ENCODE data around the gene GTPBP2. TPM values are rescaled to one million over a fixed set of nuclear protein-coding genes. Genes with fewer than 3 reads are reported as not detected.

The GTPBP2 gene
- total RNA-seq, 2 experiments from 2014 or later = 46.2 to 55.3 TPM

DNA sequence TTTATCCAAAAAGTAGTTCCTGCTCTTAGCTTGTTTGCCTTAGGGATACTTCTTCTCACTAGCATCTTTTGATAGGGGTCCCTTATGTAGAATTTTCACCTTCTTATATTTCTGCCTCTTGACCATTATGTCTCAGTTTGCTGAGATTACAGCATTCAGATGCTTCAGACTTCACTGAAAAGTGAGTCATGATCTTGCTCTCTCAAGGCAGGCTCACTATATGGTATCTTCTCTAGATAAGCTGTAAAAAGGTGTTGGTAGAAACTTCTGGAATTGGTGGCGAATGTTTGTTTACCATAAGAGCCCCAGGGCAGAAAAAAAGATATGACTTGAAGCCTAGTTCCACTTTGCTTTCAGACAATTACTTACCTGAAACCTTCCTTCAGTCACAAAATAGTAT, 19.7 kb downstream of the GTPBP2 start:
- H3K27me3 Mint-ChIP-seq = no peaks in the 10 kb centered on the region
- peaks cover 34% of the 10 kb centered on the region for H3K36me3 Mint-ChIP-seq (ENCODE audit: low read depth)
- TF ChIP-seq, protein P1, sequence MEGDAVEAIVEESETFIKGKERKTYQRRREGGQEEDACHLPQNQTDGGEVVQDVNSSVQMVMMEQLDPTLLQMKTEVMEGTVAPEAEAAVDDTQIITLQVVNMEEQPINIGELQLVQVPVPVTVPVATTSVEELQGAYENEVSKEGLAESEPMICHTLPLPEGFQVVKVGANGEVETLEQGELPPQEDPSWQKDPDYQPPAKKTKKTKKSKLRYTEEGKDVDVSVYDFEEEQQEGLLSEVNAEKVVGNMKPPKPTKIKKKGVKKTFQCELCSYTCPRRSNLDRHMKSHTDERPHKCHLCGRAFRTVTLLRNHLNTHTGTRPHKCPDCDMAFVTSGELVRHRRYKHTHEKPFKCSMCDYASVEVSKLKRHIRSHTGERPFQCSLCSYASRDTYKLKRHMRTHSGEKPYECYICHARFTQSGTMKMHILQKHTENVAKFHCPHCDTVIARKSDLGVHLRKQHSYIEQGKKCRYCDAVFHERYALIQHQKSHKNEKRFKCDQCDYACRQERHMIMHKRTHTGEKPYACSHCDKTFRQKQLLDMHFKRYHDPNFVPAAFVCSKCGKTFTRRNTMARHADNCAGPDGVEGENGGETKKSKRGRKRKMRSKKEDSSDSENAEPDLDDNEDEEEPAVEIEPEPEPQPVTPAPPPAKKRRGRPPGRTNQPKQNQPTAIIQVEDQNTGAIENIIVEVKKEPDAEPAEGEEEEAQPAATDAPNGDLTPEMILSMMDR (IDR thresholded peaks at IDR 0.05) = no peak
- no peak overlapping the region for H3K4me3 Mint-ChIP-seq
- intact Hi-C loops (cut with micrococcal nuclease) = no loop called here
- CTCF ChIA-PET = interaction anchor here (0.8 to 3.0 kb wide), 19 partner anchors 10 to 469 kb away, joined by 3 to 33 read pairs (median 9); partner anchors contain the start of genes GTPBP2, POLH, POLR1C and XPO5
- H3K27ac Mint-ChIP-seq = no peak overlapping the region
- ATAC-seq (no peak), DNase-seq (no peak)
- POLR2A ChIA-PET = interaction anchor here (0.8 kb wide), 2 partner anchors 18 to 34 kb away, joined by 3 to 4 read pairs; no protein-coding TSS in a partner anchor
- H3K9me3 Mint-ChIP-seq = no peaks in the 10 kb centered on the region
- peaks cover 2% of the 10 kb centered on the region for H3K4me1 Mint-ChIP-seq (ENCODE audit: low read depth)

DNA sequence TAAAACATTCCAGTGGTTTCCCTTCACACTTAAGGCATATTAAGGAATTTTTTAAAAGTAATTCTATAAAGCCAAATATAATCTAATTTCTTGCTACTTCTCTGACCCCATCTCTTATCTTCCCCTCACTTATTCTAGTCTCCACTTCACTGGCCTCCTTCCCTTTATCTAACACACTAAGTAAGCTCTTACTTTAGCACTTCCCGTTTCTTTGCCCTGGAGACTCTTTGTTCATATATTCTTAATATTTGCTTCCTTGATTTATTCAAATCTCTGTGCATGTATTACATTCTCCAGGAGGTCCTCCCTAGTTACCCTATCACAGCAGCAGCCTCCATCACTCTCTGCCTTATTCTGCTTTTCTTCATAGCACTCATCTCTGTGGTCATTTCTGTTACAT, 20.3 kb downstream of the GTPBP2 start:
- no peak for ATAC-seq
- TF ChIP-seq, protein P1 (IDR thresholded peaks at IDR 0.05) = no peak
- no peaks in the 10 kb centered on the region for H3K9me3 Mint-ChIP-seq
- ChIA-PET POLR2A (interaction anchor here (0.8 to 1.2 kb wide), 3 partner anchors 11 to 33 kb away, joined by 3 to 4 read pairs (median 3); partner anchors contain the start of genes POLH and XPO5), CTCF (interaction anchor here (0.7 to 3.0 kb wide), 30 partner anchors 7 to 470 kb away, joined by 3 to 33 read pairs (median 6); partner anchors contain the start of genes GTPBP2, MAD2L1BP, POLH and POLR1C)
- intact Hi-C loops (cut with micrococcal nuclease) = no loop called here
- no peak overlapping the region for H3K27ac Mint-ChIP-seq
- H3K27me3 Mint-ChIP-seq = no peaks in the 10 kb centered on the region
- peaks cover 34% of the 10 kb centered on the region for H3K36me3 Mint-ChIP-seq (ENCODE audit: low read depth)
- H3K4me1 Mint-ChIP-seq (ENCODE audit: low read depth) = peaks cover 2% of the 10 kb centered on the region
- H3K4me3 Mint-ChIP-seq = no peak overlapping the region
- DNase-seq = no peak

DNA sequence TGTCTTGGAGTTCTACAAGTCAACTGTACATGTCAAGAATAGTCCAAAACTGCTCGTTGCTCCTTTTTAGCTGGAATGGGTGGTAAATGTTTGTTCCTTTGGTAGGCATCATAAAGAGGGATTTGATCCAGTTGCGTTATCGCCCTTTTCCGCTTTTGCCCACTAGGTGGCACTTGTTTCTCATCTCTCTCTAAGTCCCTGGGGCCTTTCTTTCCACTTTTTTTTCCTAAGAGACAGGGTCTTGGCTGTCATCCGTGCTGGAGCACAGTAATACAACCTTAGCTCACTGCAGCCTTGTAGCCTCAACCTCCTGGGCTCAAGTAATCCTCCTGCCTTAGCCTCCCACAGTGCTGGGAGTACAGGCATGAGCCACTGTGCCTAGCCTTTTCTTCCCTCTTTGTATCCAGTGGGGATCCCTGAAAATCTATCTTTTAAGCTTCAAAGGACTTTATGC, 20.7 kb downstream of the GTPBP2 start:
- TF ChIP-seq, protein P1 (IDR thresholded peaks at IDR 0.05) = peak; percentile 75
- Mint-ChIP-seq H3K27ac (no peak overlapping the region), H3K4me1 (ENCODE audit: low read depth) (peaks cover 2% of the 10 kb centered on the region), H3K4me3 (no peak overlapping the region), H3K27me3 (no peaks in the 10 kb centered on the region), H3K9me3 (no peaks in the 10 kb centered on the region), H3K36me3 (ENCODE audit: low read depth) (peaks cover 30% of the 10 kb centered on the region)
- peak; percentile 82 for DNase-seq
- CTCF ChIA-PET = interaction anchor here (0.7 to 3.0 kb wide), 32 partner anchors 8 to 470 kb away, joined by 3 to 33 read pairs (median 6); partner anchors contain the start of genes GTPBP2, MAD2L1BP, POLH and POLR1C
- intact Hi-C loops (cut with micrococcal nuclease) = no loop called here
- POLR2A ChIA-PET = interaction anchor here (0.7 to 1.2 kb wide), 4 partner anchors 11 to 617 kb away, joined by 3 to 4 read pairs (median 3); partner anchors contain the start of genes POLH and XPO5
- peak; percentile 45 for ATAC-seq

DNA sequence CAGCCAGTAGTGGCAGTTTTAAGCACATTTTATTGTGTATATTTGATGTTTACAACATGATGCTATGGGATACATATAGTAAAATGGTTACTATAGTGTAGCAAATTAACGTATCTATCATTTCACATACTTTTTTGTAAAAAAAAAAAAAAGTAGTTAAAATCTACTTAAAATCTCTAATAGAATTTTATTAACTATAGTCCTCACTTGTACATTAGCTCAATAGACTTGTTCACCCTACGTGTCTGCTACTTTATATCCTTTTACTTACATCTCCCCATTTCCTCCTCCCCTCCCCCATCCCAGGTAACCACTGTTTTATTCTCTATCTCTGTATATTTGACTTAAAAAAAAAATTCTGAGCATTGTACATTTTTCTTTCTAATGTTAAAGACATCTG, 23.0 kb downstream of the GTPBP2 start:
- H3K4me1 Mint-ChIP-seq (ENCODE audit: low read depth) = peaks cover 2% of the 10 kb centered on the region
- TF ChIP-seq, protein P1 (IDR thresholded peaks at IDR 0.05) = no peak
- no peak overlapping the region for H3K27ac Mint-ChIP-seq
- DNase-seq (no peak), ATAC-seq (no peak)
- ChIA-PET POLR2A (no interaction called here), CTCF (interaction anchor here (1.2 kb wide), 1 partner anchor 682 kb away, joined by 3 read pairs; no protein-coding TSS in a partner anchor)
- H3K4me3 Mint-ChIP-seq = no peak overlapping the region
- H3K27me3 Mint-ChIP-seq = no peaks in the 10 kb centered on the region
- peaks cover 36% of the 10 kb centered on the region for H3K36me3 Mint-ChIP-seq (ENCODE audit: low read depth)
- H3K9me3 Mint-ChIP-seq = no peaks in the 10 kb centered on the region
- intact Hi-C loops (cut with micrococcal nuclease) = no loop called here

DNA sequence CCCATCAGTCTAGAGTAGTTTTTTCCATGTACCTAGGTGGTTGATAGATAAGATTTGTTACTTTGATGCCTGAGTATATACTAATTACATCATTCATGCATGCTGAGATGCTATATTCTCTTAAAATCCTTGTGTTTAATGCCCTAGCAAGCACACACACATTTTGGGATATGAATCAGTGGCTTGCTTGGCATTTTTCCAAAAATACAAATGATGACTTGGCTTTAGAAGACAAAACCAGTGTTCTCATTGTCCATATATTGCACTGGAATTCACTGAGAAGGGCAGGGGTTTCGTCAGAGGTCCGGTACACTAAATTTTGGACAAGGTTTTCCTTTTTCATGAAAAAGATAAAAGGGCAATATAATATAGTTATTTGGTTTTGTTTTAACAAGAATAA, 24.9 kb downstream of the GTPBP2 start:
- H3K4me3 Mint-ChIP-seq = no peak overlapping the region
- peaks cover 36% of the 10 kb centered on the region for H3K36me3 Mint-ChIP-seq (ENCODE audit: low read depth)
- no peaks in the 10 kb centered on the region for H3K27me3 Mint-ChIP-seq
- CTCF ChIA-PET = interaction anchor here (1.3 kb wide), 1 partner anchor 25 kb away, joined by 3 read pairs; no protein-coding TSS in a partner anchor
- peaks cover 2% of the 10 kb centered on the region for H3K4me1 Mint-ChIP-seq (ENCODE audit: low read depth)
- ATAC-seq = no peak
- intact Hi-C loops (cut with micrococcal nuclease) = no loop called here
- POLR2A ChIA-PET = interaction anchor here (1.0 kb wide), 1 partner anchor 14 kb away, joined by 3 read pairs; no protein-coding TSS in a partner anchor
- no peak overlapping the region for H3K27ac Mint-ChIP-seq
- no peaks in the 10 kb centered on the region for H3K9me3 Mint-ChIP-seq
- TF ChIP-seq, protein P1 (IDR thresholded peaks at IDR 0.05) = no peak
- DNase-seq = no peak

Data from activated CD8-positive, alpha-beta T cell treated with anti-CD3 and anti-CD28 coated beads for 36 hours (primary cell).